Mesothelial cell of epicardium (in vitro differentiated cells): ENCODE results near the gene METTL27. TPM values are rescaled to one million over a fixed set of nuclear protein-coding genes. Genes with fewer than 3 reads are reported as not detected.
"Not testable (repeated sequence)": the region's sequence is repeated elsewhere in the genome, so short reads cannot be mapped to it uniquely, and the experiment has no call there.

Source experiments
- DNase-seq, 2 experiments: peaks; one replicate each; pipeline ENCODE4 v3.0.0; 2021; ENCODE audit warnings: low spot score in 2 of 2; ENCODE audit not compliant: unreplicated experiment in 2 of 2
- H3K27ac Mint-ChIP-seq: 2 replicates; pipeline ENCODE4 v1.8.0; 2021; ENCODE audit warnings: mixed read lengths
- H3K27me3 Mint-ChIP-seq: 2 replicates; pipeline ENCODE4 v1.8.0; 2021; ENCODE audit warnings: low read depth, mixed read lengths
- H3K36me3 Mint-ChIP-seq: 2 replicates; pipeline ENCODE4 v1.8.0; 2021; ENCODE audit warnings: mixed read lengths
- H3K4me1 Mint-ChIP-seq: 2 replicates; pipeline ENCODE4 v1.8.0; 2021; ENCODE audit warnings: mixed read lengths
- H3K4me3 Mint-ChIP-seq: 2 replicates; pipeline ENCODE4 v1.8.0; 2021; ENCODE audit warnings: mild to moderate bottlenecking, moderate library complexity, mixed read lengths
- H3K9me3 Mint-ChIP-seq: 2 replicates; pipeline ENCODE4 v1.8.0; 2021; ENCODE audit warnings: mixed read lengths
- total RNA-seq: library from RNA; stranded (reverse); gene quantifications from 3 replicates; pipeline ENCODE4 v1.2.1, GENCODE V29; 2021
- TF ChIP-seq, protein P1 (sequence below): fragments of 200-600 bp; sonication (generic); IDR thresholded peaks from one replicate; pipeline ENCODE4 v1.5.0; 2021; ENCODE audit warnings: antibody characterized with exemption; ENCODE audit not compliant: unreplicated experiment

The METTL27 gene
- total RNA-seq, 1 donor from 2014 or later: 11.4 TPM

- H3K36me3 Mint-ChIP-seq: no peaks in the 10 kb centered on the region
- peaks cover 6% of the 10 kb centered on the region for H3K27me3 Mint-ChIP-seq
- TF ChIP-seq, protein P1, sequence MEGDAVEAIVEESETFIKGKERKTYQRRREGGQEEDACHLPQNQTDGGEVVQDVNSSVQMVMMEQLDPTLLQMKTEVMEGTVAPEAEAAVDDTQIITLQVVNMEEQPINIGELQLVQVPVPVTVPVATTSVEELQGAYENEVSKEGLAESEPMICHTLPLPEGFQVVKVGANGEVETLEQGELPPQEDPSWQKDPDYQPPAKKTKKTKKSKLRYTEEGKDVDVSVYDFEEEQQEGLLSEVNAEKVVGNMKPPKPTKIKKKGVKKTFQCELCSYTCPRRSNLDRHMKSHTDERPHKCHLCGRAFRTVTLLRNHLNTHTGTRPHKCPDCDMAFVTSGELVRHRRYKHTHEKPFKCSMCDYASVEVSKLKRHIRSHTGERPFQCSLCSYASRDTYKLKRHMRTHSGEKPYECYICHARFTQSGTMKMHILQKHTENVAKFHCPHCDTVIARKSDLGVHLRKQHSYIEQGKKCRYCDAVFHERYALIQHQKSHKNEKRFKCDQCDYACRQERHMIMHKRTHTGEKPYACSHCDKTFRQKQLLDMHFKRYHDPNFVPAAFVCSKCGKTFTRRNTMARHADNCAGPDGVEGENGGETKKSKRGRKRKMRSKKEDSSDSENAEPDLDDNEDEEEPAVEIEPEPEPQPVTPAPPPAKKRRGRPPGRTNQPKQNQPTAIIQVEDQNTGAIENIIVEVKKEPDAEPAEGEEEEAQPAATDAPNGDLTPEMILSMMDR: no peak
- H3K4me1 Mint-ChIP-seq: peaks cover 44% of the 10 kb centered on the region
- DNase-seq: no peak
- peak overlapping the region; percentile 43 for H3K27ac Mint-ChIP-seq
- no peak overlapping the region for H3K4me3 Mint-ChIP-seq
- no peaks in the 10 kb centered on the region for H3K9me3 Mint-ChIP-seq
These were observed 45.4 kb upstream of the METTL27 start for GRCh38 chr7:73887762-73888161.

- peaks cover 36% of the 10 kb centered on the region for H3K4me1 Mint-ChIP-seq
These were observed 43.9 kb upstream of the METTL27 start for GRCh38 chr7:73885975-73886798.

DNA sequence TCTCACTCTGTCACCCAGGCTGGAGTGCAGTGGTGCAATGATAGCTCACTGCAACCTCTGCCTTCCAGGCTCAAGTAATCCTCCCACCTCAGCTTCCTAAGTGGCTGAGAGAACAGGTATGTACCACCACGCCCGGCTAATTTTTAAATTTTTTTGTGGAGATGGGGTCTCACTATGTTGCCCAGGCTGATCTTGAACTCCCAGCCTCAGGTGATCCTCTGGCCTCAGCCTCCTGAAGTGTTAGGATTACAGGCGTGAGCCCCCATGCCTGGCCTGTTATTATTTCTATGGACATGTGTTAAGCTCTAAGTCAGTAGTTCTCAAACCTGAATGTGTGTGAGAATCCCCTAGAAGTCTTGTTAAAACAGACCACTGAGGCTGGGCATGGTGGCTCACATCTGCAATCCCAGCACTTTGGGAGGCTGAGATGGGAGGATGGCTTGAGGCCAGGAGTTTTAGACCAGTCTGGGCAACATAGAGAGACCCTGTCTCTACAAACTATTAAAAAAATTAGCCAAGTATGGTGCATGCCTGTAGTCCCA is 43.2 kb upstream of the METTL27 start:
- TF ChIP-seq, protein P1: no peak
- peaks cover 37% of the 10 kb centered on the region for H3K4me1 Mint-ChIP-seq
- H3K9me3 Mint-ChIP-seq: no peaks in the 10 kb centered on the region
- no peak overlapping the region for H3K4me3 Mint-ChIP-seq
- H3K36me3 Mint-ChIP-seq: no peaks in the 10 kb centered on the region
- no peak overlapping the region for H3K27ac Mint-ChIP-seq
- no peak for DNase-seq
- peaks cover 15% of the 10 kb centered on the region for H3K27me3 Mint-ChIP-seq

More at GRCh38 chr7:73885975-73886798, 43.9 kb upstream of the METTL27 start:
- Mint-ChIP-seq H3K9me3 (no peaks in the 10 kb centered on the region), H3K36me3 (no peaks in the 10 kb centered on the region), H3K27me3 (peaks cover 11% of the 10 kb centered on the region), H3K27ac (peak overlapping the region; percentile 93), H3K4me3 (no peak overlapping the region)
- TF ChIP-seq, protein P1: no peak
- peak in 1 of 2 experiments; percentile 69 for DNase-seq

DNA sequence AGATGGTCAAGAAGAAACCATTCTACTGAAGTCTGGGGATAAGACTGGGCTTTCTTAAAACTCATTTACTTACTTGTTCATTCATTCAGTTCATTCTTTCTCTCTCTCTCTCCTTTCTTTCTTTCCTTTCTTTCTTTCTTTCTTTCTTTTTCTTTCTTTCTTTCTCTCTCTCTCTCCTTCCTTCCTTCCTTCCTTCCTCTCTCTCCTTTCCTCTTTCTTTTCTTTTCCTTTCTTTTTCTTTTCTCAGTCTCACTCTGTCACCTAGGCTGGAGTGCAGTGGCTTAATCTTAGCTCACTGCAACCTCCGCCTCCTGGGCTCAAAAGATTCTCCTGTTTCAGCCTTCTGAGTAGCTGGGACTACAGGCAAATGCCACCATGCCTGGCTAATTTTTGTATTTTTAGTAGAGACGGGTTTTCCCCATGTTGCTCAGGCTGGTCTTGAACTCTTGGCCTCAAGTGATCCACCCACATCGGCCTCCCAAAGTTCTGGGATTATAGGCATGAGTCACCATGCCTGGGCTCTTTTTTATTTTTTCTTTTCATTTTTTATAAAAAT is 42.6 kb upstream of the METTL27 start:
- H3K27ac Mint-ChIP-seq, DNase-seq, H3K36me3 Mint-ChIP-seq, H3K9me3 Mint-ChIP-seq, H3K4me3 Mint-ChIP-seq: not testable (repeated sequence)
- Mint-ChIP-seq H3K4me1 (peaks cover 37% of the 10 kb centered on the region), H3K27me3 (peaks cover 20% of the 10 kb centered on the region)

DNA sequence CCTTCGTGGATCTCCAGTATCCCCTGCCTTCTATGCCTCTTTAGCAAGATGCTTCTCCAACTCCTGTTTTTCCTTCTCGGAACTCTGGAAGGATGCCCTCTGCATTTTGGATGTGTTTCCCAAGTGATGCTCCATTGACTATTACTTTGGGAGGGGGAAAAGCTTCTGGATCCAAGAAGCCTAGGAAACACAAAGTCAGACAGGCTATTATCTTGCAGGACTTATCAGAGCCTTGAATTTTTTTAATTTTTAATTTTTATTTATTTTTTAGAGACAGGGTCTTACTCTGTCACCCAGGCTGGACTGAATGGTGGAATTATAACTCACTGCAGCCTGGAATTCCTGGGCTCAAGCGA is 39.7 kb upstream of the METTL27 start:
- Mint-ChIP-seq H3K4me3 (no peak overlapping the region), H3K36me3 (no peaks in the 10 kb centered on the region), H3K27ac (no peak overlapping the region), H3K4me1 (peaks cover 27% of the 10 kb centered on the region), H3K9me3 (no peaks in the 10 kb centered on the region), H3K27me3 (peaks cover 21% of the 10 kb centered on the region)
- TF ChIP-seq, protein P1: no peak
- DNase-seq: no peak
